Left ventricle myocardium inferior (tissue), 1 donor: ENCODE data around the gene PACS1. TPM values are rescaled to one million over a fixed set of nuclear protein-coding genes. Genes with fewer than 3 reads are reported as not detected.

Experiments used
- DNase-seq: peaks from one replicate; pipeline ENCODE4 v3.0.0-alpha.2; 2020
- H3K27ac ChIP-seq: fragments of 200-600 bp; replicated peaks from 2 replicates; pipeline ENCODE4 v1.8.0; 2021
- H3K27me3 ChIP-seq: fragments of 200-600 bp; 2 replicates; pipeline ENCODE4 v1.8.0; 2021; ENCODE audit warnings: low read depth
- H3K36me3 ChIP-seq: fragments of 200-600 bp; 2 replicates; pipeline ENCODE4 v1.8.0; 2021
- H3K4me1 ChIP-seq: fragments of 200-600 bp; 2 replicates; pipeline ENCODE4 v1.8.0; 2021
- H3K4me3 ChIP-seq: fragments of 200-600 bp; 2 replicates; pipeline ENCODE4 v1.8.0; 2021; ENCODE audit warnings: mild to moderate bottlenecking, moderate library complexity
- H3K9me3 ChIP-seq: fragments of 200-600 bp; replicated peaks from 2 replicates; pipeline ENCODE4 v1.8.0; 2021
- intact Hi-C: fragments of 100-400 bp; cut with micrococcal nuclease; formaldehyde crosslinking; loops from one replicate; pipeline ENCODE4 v1.11.0; 2022
- total RNA-seq: library from RNA; stranded (reverse); fragmentation: NEBNext Ultra II Directional; extraction: Animal tissue kit (Norgen Biotek cat#: 25700); gene quantifications from one replicate; pipeline ENCODE4 v1.2.1, GENCODE V29; 2021
- TF ChIP-seq, protein P1 (sequence below): fragments of 200-600 bp; IDR thresholded peaks from 2 replicates; pipeline ENCODE4 v1.8.0; 2021; ENCODE audit warnings: antibody characterized with exemption, mild to moderate bottlenecking, borderline replicate concordance
- donor health status: DM: no; HTN: yes; CAD: no; lungs with severe emphysema.

Gene PACS1
- total RNA-seq, 1 donor from 2014 or later = 54.9 TPM

DNA sequence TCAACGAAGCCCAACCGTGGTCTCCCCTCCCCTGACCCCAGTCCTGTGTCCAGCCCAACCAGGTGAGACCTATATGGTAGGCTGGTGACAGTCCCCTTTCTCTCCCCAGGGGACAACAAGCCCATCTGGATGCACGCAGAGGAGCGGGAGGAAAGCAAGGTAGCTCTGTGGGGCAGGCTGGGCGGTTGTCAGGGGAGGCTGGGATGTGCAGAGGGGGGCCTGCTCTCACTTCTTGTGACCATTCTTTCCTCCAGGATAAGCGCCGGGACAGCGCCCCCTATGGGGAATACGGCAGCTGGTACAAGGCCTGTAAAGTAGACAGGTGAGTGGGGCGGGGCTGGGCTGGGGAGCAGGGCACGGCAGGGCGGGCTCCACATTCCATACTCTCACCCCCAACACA is 194.8 kb downstream of the PACS1 start:
- no peak for DNase-seq
- H3K27me3 ChIP-seq = no peaks in the 10 kb centered on the region
- no peak overlapping the region for H3K4me3 ChIP-seq
- H3K4me1 ChIP-seq = peaks cover 33% of the 10 kb centered on the region
- intact Hi-C loops = no loop called here
- H3K27ac ChIP-seq = no peak overlapping the region
- TF ChIP-seq, protein P1, sequence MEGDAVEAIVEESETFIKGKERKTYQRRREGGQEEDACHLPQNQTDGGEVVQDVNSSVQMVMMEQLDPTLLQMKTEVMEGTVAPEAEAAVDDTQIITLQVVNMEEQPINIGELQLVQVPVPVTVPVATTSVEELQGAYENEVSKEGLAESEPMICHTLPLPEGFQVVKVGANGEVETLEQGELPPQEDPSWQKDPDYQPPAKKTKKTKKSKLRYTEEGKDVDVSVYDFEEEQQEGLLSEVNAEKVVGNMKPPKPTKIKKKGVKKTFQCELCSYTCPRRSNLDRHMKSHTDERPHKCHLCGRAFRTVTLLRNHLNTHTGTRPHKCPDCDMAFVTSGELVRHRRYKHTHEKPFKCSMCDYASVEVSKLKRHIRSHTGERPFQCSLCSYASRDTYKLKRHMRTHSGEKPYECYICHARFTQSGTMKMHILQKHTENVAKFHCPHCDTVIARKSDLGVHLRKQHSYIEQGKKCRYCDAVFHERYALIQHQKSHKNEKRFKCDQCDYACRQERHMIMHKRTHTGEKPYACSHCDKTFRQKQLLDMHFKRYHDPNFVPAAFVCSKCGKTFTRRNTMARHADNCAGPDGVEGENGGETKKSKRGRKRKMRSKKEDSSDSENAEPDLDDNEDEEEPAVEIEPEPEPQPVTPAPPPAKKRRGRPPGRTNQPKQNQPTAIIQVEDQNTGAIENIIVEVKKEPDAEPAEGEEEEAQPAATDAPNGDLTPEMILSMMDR = no peak
- H3K36me3 ChIP-seq = peaks cover 46% of the 10 kb centered on the region
- H3K9me3 ChIP-seq = no peaks in the 10 kb centered on the region

DNA sequence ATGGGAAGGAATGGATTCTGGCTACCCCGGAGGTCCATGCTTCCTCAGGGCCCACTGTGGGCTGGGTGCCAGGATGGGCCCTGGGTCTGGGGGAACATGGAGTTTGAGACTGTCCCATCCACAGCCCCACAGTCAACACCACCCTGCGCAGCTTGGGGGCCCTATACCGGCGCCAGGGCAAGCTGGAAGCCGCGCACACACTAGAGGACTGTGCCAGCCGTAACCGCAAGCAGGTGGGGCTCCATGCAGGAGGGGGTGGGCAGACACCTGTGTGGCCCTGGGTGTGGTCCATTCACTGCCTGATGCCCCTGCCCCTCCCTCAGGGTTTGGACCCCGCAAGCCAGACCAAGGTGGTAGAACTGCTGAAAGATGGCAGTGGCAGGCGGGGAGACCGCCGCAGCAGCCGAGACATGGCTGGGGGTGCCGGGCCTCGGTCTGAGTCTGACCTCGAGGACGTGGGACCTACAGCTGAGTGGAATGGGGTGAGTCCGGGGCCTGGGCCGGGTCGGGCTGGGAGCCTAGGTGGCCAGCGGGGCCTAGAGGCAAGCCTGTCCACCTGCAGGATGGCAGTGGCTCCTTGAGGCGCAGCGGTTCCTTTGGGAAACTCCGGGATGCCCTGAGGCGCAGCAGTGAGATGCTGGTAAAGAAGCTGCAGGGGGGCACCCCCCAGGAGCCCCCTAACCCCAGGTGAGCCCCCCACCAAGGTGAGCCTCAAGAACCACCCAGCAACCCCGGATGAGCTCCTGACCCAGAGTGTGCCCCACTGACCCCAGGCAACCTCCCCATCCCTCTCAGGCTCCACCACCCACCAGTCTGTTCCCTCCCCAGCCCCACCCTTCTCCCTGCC is 195.7 kb downstream of the PACS1 start:
- intact Hi-C loops = no loop called here
- peaks cover 42% of the 10 kb centered on the region for H3K4me1 ChIP-seq
- H3K27ac ChIP-seq = no peak overlapping the region
- H3K27me3 ChIP-seq = no peaks in the 10 kb centered on the region
- H3K36me3 ChIP-seq = peaks cover 38% of the 10 kb centered on the region
- H3K9me3 ChIP-seq = no peaks in the 10 kb centered on the region
- no peak for DNase-seq
- no peak overlapping the region for H3K4me3 ChIP-seq
- TF ChIP-seq, protein P1 = no peak

DNA sequence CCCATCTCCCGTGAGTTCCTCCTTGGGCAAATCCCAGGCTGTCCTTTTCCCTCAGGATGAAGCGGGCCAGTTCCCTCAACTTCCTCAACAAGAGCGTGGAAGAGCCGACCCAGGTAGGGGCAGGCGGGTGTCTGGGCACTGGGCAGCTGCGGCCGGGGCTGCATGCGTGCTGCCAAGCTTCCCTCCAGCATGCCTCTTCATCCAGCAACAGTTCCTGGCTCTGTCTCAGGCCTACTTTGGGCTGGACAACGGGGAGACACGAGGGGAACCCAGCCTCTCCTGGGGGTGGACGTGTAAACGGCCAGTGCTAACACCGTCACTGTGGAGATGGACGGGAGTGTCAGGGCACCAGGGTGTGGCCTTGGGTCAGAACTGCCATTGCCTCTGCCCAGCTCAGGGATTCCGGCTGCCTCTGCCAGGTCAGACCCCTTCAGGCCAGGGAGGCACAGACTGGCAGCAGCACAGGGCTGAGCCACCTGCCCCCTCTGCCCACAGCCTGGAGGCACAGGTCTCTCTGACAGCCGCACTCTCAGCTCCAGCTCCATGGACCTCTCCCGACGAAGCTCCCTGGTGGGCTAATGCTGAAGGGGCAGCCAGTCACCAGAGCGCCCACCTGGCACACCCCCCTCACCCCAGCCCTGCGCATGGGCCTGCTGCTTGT is 196.4 kb downstream of the PACS1 start:
- Histone ChIP-seq H3K27me3 (no peaks in the 10 kb centered on the region), H3K4me3 (peak overlapping the region; percentile 90), H3K27ac (peak overlapping the region; percentile 98), H3K9me3 (no peaks in the 10 kb centered on the region), H3K4me1 (peaks cover 48% of the 10 kb centered on the region), H3K36me3 (peaks cover 37% of the 10 kb centered on the region)
- TF ChIP-seq, protein P1 = no peak
- DNase-seq = no peak
- intact Hi-C loops = no loop called here

DNA sequence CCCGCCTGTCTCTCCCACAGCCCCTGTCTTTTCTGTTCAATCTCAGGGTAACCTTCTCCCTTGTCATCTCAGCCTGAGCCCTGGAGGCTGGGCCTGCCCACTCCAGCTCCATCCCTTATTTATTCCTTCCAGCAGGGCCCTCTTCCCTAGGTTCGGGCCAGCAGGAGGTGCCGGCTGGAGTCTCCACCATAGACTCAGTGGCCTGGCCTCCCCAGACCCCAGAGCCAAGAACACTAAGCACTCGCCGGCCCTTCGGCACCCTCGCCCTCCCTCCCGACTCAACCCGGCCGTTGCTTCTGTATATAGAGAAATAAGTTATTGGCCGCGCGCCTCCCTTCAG is 196.9 kb downstream of the PACS1 start:
- DNase-seq = no peak
- Histone ChIP-seq H3K27ac (peak overlapping the region; percentile 98), H3K36me3 (peaks cover 37% of the 10 kb centered on the region), H3K4me3 (peak overlapping the region; percentile 90), H3K9me3 (no peaks in the 10 kb centered on the region), H3K27me3 (no peaks in the 10 kb centered on the region), H3K4me1 (peaks cover 49% of the 10 kb centered on the region)
- TF ChIP-seq, protein P1 = no peak
- intact Hi-C loops = no loop called here

DNA sequence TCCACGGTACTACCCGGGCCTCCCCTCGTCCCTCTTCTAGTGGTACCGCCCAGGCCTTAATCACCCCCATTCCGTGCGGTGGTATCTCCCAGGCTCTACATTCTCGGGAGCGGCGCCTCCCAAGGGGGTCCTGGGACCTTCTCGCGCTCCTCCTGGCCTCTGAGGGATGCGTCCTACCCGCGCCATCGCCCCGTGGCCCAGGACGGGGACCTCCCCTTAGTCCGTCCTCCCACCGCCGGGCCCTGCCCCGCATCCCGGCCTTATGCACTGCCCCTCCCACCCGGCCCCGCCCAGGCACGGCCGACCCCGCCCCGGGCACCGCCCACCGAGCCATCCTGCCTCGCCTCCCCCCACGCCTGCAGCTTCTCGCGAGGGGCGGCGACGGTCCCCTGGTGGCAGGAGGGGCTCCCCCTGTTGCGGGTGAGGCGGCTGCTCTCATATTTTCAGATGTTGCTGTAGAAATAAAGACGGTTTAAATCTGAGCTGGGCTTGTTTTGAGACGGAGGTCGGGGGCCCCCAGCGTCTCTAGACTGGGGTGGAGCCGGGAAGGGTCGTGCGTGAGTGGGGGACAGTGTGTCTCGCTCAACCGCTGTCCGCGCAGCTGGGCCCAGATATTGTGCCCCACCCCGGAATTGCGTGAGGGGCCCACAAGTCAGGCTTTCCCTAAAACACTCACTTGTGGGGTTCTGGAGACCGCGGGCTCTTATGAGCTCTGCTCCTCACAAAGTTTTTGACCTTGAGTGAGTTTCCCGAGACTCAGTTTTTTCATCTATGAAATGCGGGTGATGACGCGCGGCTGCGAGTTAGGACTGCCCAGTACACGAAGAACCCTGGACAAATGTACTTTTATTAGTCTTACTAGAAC is 197.5 kb downstream of the PACS1 start:
- TF ChIP-seq, protein P1 = peak; percentile 46
- no peaks in the 10 kb centered on the region for H3K27me3 ChIP-seq
- H3K4me3 ChIP-seq = peak overlapping the region; percentile 90
- intact Hi-C loops = no loop called here
- peaks cover 37% of the 10 kb centered on the region for H3K36me3 ChIP-seq
- peak overlapping the region; percentile 98 for H3K27ac ChIP-seq
- H3K9me3 ChIP-seq = no peaks in the 10 kb centered on the region
- H3K4me1 ChIP-seq = peaks cover 49% of the 10 kb centered on the region
- peak; percentile 93 for DNase-seq
